ENCODE measurements around the gene NPFFR2. TPM values are rescaled to one million over a fixed set of nuclear protein-coding genes. Genes with fewer than 3 reads are reported as not detected.
"Not testable (repeated sequence)": the region's sequence is repeated elsewhere in the genome, so short reads cannot be mapped to it uniquely, and the experiment has no call there.

The NPFFR2 gene
- total RNA-seq, 3 donors from 2014 or later, result 0.29 TPM; not detected in 2

GRCh38 chr4:72119946-72120345 is 88.1 kb downstream of the NPFFR2 start:
- Histone ChIP-seq H3K9me3 (no peaks in the 10 kb centered on the region), H3K27me3 (no peaks in the 10 kb centered on the region), H3K4me3 (no peak overlapping the region), H3K27ac (no peak overlapping the region), H3K4me1 (no peaks in the 10 kb centered on the region), H3K36me3 (no peaks in the 10 kb centered on the region)
- DNase-seq (ENCODE audit: low spot score in 2 of 2), result no peak
- intact Hi-C loops (cut with DNase I; ENCODE audit: low total_unique reads), result no loop called here
- TF ChIP-seq CTCF (IDR thresholded peaks at IDR 0.05) (no peak), POLR2AphosphoS5 (IDR thresholded peaks at IDR 0.05) (no peak), POLR2A (IDR thresholded peaks at IDR 0.05) (no peak)

- Histone ChIP-seq H3K36me3 (no peaks in the 10 kb centered on the region), H3K4me1 (no peaks in the 10 kb centered on the region), H3K27ac (no peak overlapping the region), H3K9me3 (no peaks in the 10 kb centered on the region), H3K27me3 (no peaks in the 10 kb centered on the region), H3K4me3 (no peak overlapping the region)
- DNase-seq (ENCODE audit: low spot score in 2 of 2), result no peak
- intact Hi-C loops (cut with DNase I; ENCODE audit: low total_unique reads), result no loop called here
- TF ChIP-seq POLR2A (IDR thresholded peaks at IDR 0.05) (no peak), POLR2AphosphoS5 (IDR thresholded peaks at IDR 0.05) (no peak), CTCF (IDR thresholded peaks at IDR 0.05) (no peak)
Observed at GRCh38 chr4:72128741-72129140, 96.9 kb downstream of the NPFFR2 start.

GRCh38 chr4:72136429-72136828 is 104.6 kb downstream of the NPFFR2 start:
- H3K4me1 ChIP-seq, result no peaks in the 10 kb centered on the region
- intact Hi-C loops (cut with DNase I; ENCODE audit: low total_unique reads), result no loop called here
- TF ChIP-seq POLR2AphosphoS5 (IDR thresholded peaks at IDR 0.05), result no peak
- TF ChIP-seq POLR2A (IDR thresholded peaks at IDR 0.05), result no peak
- no peak for TF ChIP-seq CTCF (IDR thresholded peaks at IDR 0.05)

GRCh38 chr4:72139997-72140396 is 108.2 kb downstream of the NPFFR2 start:
- H3K27me3 ChIP-seq; H3K4me3 ChIP-seq; H3K27ac ChIP-seq; H3K4me1 ChIP-seq; H3K36me3 ChIP-seq; H3K9me3 ChIP-seq; intact Hi-C loops (cut with DNase I; ENCODE audit: low total_unique reads); DNase-seq (ENCODE audit: low spot score in 2 of 2): not testable (repeated sequence)

More at GRCh38 chr4:72136429-72136828, 104.6 kb downstream of the NPFFR2 start:
- DNase-seq (ENCODE audit: low spot score in 2 of 2), result no peak
- H3K27me3 ChIP-seq, result no peaks in the 10 kb centered on the region
- no peaks in the 10 kb centered on the region for H3K36me3 ChIP-seq
- H3K4me3 ChIP-seq, result no peak overlapping the region
- H3K27ac ChIP-seq, result no peak overlapping the region
- H3K9me3 ChIP-seq, result peaks cover 0 to 4% of the 10 kb centered on the region in 2 donors

- Histone ChIP-seq H3K27me3 (no peaks in the 10 kb centered on the region), H3K4me1 (no peaks in the 10 kb centered on the region), H3K9me3 (peaks cover 0 to 4% of the 10 kb centered on the region in 2 donors), H3K36me3 (no peaks in the 10 kb centered on the region), H3K4me3 (no peak overlapping the region), H3K27ac (no peak overlapping the region)
- no peak for TF ChIP-seq POLR2AphosphoS5 (IDR thresholded peaks at IDR 0.05)
- TF ChIP-seq CTCF (IDR thresholded peaks at IDR 0.05), result no peak
- no peak for TF ChIP-seq POLR2A (IDR thresholded peaks at IDR 0.05)
- intact Hi-C loops (cut with DNase I; ENCODE audit: low total_unique reads), result no loop called here
- no peak for DNase-seq (ENCODE audit: low spot score in 2 of 2)
Observed at GRCh38 chr4:72144241-72144640, 112.4 kb downstream of the NPFFR2 start.

GRCh38 chr4:72152731-72153130 is 120.9 kb downstream of the NPFFR2 start:
- Histone ChIP-seq H3K27me3 (no peaks in the 10 kb centered on the region), H3K4me3 (no peak overlapping the region), H3K36me3 (no peaks in the 10 kb centered on the region), H3K27ac (no peak overlapping the region), H3K9me3 (peaks cover 0 to 9% of the 10 kb centered on the region in 2 donors), H3K4me1 (no peaks in the 10 kb centered on the region)
- no peak for DNase-seq (ENCODE audit: low spot score in 2 of 2)
- intact Hi-C loops (cut with DNase I; ENCODE audit: low total_unique reads), result no loop called here
- TF ChIP-seq CTCF (IDR thresholded peaks at IDR 0.05) (no peak), POLR2A (IDR thresholded peaks at IDR 0.05) (no peak), POLR2AphosphoS5 (IDR thresholded peaks at IDR 0.05) (no peak)

GRCh38 chr4:72153634-72154033 is 121.8 kb downstream of the NPFFR2 start:
- H3K4me1 ChIP-seq; H3K9me3 ChIP-seq; DNase-seq (ENCODE audit: low spot score in 2 of 2); H3K27ac ChIP-seq; H3K27me3 ChIP-seq; intact Hi-C loops (cut with DNase I; ENCODE audit: low total_unique reads); H3K4me3 ChIP-seq; H3K36me3 ChIP-seq: not testable (repeated sequence)

- H3K4me3 ChIP-seq; DNase-seq (ENCODE audit: low spot score in 2 of 2); H3K4me1 ChIP-seq; H3K9me3 ChIP-seq; H3K27me3 ChIP-seq; H3K27ac ChIP-seq; H3K36me3 ChIP-seq; intact Hi-C loops (cut with DNase I; ENCODE audit: low total_unique reads): not testable (repeated sequence)
Observed at GRCh38 chr4:72169285-72169684, 137.5 kb downstream of the NPFFR2 start.

Measured in breast epithelium (tissue), 4 donors.